IPS-20b (cell line): Measurements from ENCODE around the gene SOX9.
"Not testable (repeated sequence)": the region's sequence is repeated elsewhere in the genome, so short reads cannot be mapped to it uniquely, and the experiment has no call there.

Experiments used
- H3K27ac ChIP-seq: one replicate; pipeline ENCODE4 v1.5.1; 2013; ENCODE audit warnings: low read length
- H3K27me3 ChIP-seq: 2 replicates; pipeline ENCODE4 v1.6.1; 2013; ENCODE audit warnings: mild to moderate bottlenecking, low read length, inconsistent platforms; ENCODE audit not compliant: insufficient read depth
- H3K36me3 ChIP-seq: 2 replicates; pipeline ENCODE4 v1.6.1; 2013; ENCODE audit warnings: low read depth, mild to moderate bottlenecking, inconsistent platforms, low read length, moderate library complexity; ENCODE audit not compliant: insufficient read depth
- H3K4me1 ChIP-seq: 2 replicates; pipeline ENCODE4 v1.6.1; 2013; ENCODE audit warnings: mild to moderate bottlenecking, control low read depth, inconsistent platforms, low read length, moderate library complexity; ENCODE audit not compliant: insufficient read depth
- H3K4me3 ChIP-seq: 2 replicates; pipeline ENCODE4 v1.5.1; 2013; ENCODE audit warnings: mild to moderate bottlenecking, low read length, inconsistent platforms
- H3K9ac ChIP-seq: 2 replicates; pipeline ENCODE4 v1.6.1; 2013; ENCODE audit warnings: low read depth, mild to moderate bottlenecking, inconsistent platforms, low read length, moderate library complexity
- H3K9me3 ChIP-seq: 2 replicates; pipeline ENCODE4 v1.6.1; 2013; ENCODE audit warnings: mild to moderate bottlenecking, low read depth, low read length, inconsistent platforms; ENCODE audit not compliant: insufficient read depth

The SOX9 gene

DNA sequence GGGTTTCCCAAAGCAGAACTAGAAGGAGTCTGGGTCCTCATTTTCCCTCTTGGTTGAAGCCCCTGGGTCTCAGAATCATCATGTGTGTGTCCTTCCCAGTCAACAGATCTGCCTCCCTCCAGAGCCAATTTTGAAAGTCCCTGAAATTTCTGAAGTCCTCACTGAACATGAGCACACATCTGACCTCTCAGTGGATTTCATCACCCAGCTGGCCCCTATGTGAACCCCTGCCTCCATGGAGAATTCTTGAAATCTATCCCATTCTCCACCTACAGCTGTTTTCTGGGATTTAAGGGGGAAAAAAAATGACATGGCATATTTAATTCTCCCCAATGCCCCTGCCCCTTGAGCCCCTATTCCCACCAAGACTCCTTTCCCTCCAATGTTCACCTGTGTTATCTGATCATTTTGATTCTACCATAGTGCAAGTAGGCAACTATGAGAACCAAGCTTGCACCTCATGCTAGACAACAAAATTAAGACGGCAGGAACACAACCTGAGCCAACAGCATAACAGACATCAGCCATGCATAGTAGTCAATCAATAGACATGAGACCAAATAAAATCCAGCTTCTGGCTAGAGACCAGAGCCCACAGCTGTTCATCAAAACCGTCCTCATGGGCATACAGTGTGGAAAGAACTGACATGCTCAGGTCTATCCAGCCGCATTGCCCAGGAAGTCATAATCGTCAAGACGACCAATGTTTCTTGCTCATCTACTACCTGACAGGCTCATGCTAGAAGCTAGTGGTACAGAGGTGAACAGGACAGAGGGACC lies 14.9 kb downstream of the SOX9 start:
- Histone ChIP-seq H3K9ac (no peak overlapping the region), H3K9me3 (no peaks in the 10 kb centered on the region), H3K4me1 (peaks cover 11% of the 10 kb centered on the region; the same call in 1 of the 2 replicates), H3K27me3 (no peaks in the 10 kb centered on the region), H3K36me3 (no peaks in the 10 kb centered on the region), H3K27ac (no peak overlapping the region), H3K4me3 (no peak overlapping the region)

DNA sequence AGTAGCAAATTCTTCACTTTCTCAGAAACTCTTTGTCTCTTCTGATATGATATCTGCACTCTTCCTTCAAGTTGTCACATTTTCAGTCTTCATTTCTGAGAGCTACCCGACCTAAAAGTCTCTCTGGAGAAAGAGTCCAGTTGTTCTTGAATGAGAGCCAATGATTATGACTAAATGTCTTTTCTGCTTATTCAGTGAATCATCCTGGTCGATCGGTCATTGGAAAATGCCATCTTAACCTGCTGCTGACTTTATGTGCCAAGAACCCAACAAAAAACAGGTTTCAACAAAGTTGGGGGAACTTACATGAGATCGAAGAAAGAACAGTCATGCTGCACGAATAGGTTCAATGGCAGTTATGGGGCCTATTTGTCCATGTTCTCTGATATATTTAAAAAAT lies 15.9 kb downstream of the SOX9 start:
- Histone ChIP-seq H3K27ac (no peak overlapping the region), H3K27me3 (no peaks in the 10 kb centered on the region), H3K36me3 (no peaks in the 10 kb centered on the region), H3K9ac (no peak overlapping the region), H3K4me3 (no peak overlapping the region), H3K4me1 (peaks cover 11% of the 10 kb centered on the region; the same call in 1 of the 2 replicates), H3K9me3 (no peaks in the 10 kb centered on the region)

DNA sequence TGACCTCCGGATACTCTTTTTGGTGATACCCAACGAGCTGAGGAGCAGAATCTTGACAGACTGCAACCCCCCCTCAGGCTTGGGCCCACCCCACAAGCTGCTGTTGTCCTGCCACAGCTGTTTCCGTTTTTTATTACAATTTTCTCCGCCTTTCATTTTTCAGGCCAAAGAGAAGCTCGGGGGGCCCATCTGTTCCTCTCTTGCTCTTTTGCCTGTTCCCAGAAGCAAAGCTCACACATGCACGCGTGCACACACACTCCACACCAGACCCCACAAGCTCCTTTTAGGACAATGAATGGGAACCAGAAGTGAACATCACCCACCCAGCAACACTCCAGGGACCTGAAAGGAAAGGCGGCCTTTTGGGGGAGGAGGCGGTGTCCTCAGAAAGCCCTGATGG lies 16.3 kb downstream of the SOX9 start:
- peaks cover 11% of the 10 kb centered on the region; the same call in 1 of the 2 replicates for H3K4me1 ChIP-seq
- H3K27me3 ChIP-seq = no peaks in the 10 kb centered on the region
- H3K9ac ChIP-seq = no peak overlapping the region
- no peak overlapping the region for H3K4me3 ChIP-seq
- no peaks in the 10 kb centered on the region for H3K9me3 ChIP-seq
- H3K27ac ChIP-seq = no peak overlapping the region
- H3K36me3 ChIP-seq = no peaks in the 10 kb centered on the region

DNA sequence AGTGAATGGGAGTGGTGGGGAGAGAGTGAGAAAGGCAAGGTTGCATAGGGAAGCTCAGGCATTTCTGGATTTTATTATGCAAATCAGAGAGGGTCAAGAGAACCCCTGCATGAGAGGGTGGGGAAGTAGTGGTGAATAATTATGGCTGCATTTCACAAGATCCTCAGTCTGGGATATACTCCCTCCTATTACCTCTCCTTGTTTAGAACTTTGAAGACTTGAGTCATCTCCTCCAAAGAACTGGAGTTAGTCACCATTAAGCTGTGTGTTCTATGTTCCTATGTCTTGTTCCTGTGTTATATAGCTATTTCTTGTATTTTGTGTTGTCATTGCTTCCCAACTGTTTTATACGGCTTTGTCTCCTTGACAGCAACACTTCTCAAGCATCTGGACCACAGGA lies 18.4 kb downstream of the SOX9 start:
- no peaks in the 10 kb centered on the region for H3K9me3 ChIP-seq

DNA sequence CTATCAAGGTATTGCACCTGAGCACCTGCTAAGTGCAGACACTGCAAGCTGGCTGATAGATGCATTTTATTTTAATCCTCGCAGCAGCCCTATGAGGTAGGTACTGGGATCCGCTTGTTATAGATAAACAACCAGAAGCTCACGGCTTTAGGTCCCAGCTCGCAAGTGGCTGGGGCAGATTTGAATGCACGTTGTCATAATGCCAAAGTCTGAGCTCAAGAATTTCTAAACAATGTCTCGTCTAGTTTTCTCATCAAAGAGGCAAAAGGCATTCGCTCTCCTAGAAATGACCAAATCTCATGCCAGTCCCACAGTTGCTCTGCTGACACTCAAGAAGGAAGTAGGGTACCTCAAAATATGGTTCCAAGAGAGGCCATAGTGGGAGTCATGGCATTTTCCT lies 20.5 kb downstream of the SOX9 start:
- Histone ChIP-seq H3K9ac (no peak overlapping the region), H3K36me3 (no peaks in the 10 kb centered on the region), H3K9me3 (no peaks in the 10 kb centered on the region), H3K27ac (no peak overlapping the region), H3K4me3 (no peak overlapping the region), H3K4me1 (0 out of 2 replicates have a peak, but pooled peaks cover 5% of the 10 kb centered on the region), H3K27me3 (no peaks in the 10 kb centered on the region)

More for the DNA sequence above, 18.4 kb downstream of the SOX9 start:
- no peak overlapping the region for H3K4me3 ChIP-seq
- no peak overlapping the region for H3K27ac ChIP-seq
- H3K4me1 ChIP-seq = peaks cover 11% of the 10 kb centered on the region; the same call in 1 of the 2 replicates
- H3K36me3 ChIP-seq = no peaks in the 10 kb centered on the region
- no peak overlapping the region for H3K9ac ChIP-seq
- H3K27me3 ChIP-seq = no peaks in the 10 kb centered on the region

DNA sequence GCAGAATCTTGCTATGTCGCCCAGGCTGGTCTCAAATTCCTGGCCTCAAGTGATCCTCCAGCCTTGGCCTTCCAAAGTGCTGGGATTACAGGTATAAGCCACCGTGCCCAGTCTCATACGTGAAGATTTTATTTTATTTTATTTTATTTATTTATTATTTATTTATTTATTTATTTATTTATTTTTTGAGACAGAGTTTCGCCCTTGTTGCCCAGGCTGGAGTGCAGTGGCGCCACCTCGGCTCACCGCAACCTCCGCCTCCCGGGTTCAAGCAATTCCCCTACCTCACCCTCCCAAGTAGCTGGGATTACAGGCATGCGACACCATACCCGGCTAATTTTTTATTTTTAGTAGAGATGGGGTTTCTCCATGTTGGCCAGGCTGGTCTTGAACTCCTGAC lies 21.3 kb downstream of the SOX9 start:
- H3K36me3 ChIP-seq, H3K9me3 ChIP-seq, H3K4me1 ChIP-seq, H3K4me3 ChIP-seq, H3K27ac ChIP-seq, H3K27me3 ChIP-seq, H3K9ac ChIP-seq: not testable (repeated sequence)

DNA sequence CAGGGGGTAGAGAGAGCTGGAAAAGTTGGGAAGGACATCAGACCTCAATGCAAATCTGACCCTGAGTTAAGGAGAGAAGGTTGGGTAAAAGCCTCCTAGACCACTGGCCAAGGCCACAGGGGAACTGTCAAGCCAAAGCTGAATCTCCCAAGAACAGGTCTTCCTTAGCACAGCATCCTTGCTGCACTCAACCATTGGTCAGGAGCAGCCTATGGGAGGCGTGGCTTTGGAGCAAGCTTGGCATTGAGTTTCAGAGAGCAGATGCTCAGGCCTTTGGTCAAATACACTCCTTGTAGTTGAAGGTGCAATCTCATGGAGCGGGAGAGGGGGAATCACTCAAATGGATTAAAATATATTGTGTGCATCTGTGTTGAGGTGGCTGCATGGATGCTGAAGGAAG lies 21.8 kb downstream of the SOX9 start:
- Histone ChIP-seq H3K9me3 (no peaks in the 10 kb centered on the region), H3K27ac (no peak overlapping the region), H3K4me1 (0 out of 2 replicates have a peak, but pooled peaks cover 5% of the 10 kb centered on the region), H3K36me3 (no peaks in the 10 kb centered on the region), H3K27me3 (no peaks in the 10 kb centered on the region), H3K4me3 (no peak overlapping the region), H3K9ac (no peak overlapping the region)

DNA sequence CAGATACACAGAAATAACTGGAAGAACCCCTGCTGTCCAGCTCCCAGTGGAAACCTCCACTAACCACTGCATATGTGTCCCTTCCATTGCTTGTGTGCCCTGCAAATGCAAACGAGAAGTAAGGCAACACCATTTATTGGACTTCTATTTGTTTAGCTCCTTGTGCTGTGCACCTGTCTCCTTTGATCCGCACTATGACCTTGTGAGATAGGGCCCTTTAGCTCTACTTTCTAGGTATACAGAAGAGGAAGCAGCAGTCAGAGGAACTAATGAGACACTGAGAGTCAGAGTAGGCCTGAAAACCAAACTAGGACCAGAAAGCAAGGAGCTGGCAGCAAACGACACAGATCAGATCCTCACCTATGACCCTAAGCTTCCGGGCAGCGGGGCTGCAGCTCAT lies 22.4 kb downstream of the SOX9 start:
- H3K9ac ChIP-seq = no peak overlapping the region
- H3K36me3 ChIP-seq = no peaks in the 10 kb centered on the region
- no peak overlapping the region for H3K27ac ChIP-seq
- H3K27me3 ChIP-seq = no peaks in the 10 kb centered on the region
- H3K4me3 ChIP-seq = no peak overlapping the region
- no peaks in the 10 kb centered on the region for H3K9me3 ChIP-seq
- 0 out of 2 replicates have a peak, but pooled peaks cover 5% of the 10 kb centered on the region for H3K4me1 ChIP-seq

DNA sequence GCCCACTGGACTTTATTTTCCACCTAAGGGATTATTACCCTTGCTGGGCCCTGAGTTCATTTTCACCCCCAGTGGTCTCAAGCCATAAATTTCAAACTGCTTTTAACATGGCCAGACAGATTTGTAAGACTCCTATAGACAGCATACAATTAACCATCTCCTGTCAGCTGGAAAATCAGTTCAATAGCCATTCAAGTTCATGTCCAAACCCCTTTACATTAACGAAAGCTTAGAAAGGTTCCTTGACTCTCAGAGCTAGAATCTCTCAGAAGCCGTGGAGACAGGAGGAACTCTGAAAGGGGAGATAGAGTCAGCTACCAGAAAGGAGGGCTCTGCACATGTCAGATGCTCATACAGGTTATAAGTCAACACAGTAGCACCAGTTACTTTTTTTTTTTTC lies 23.3 kb downstream of the SOX9 start:
- no peak overlapping the region for H3K9ac ChIP-seq
- H3K4me1 ChIP-seq = 0 out of 2 replicates have a peak, but pooled peaks cover 5% of the 10 kb centered on the region
- H3K9me3 ChIP-seq = no peaks in the 10 kb centered on the region
- no peaks in the 10 kb centered on the region for H3K27me3 ChIP-seq
- H3K36me3 ChIP-seq = no peaks in the 10 kb centered on the region
- H3K4me3 ChIP-seq = no peak overlapping the region
- H3K27ac ChIP-seq = no peak overlapping the region

DNA sequence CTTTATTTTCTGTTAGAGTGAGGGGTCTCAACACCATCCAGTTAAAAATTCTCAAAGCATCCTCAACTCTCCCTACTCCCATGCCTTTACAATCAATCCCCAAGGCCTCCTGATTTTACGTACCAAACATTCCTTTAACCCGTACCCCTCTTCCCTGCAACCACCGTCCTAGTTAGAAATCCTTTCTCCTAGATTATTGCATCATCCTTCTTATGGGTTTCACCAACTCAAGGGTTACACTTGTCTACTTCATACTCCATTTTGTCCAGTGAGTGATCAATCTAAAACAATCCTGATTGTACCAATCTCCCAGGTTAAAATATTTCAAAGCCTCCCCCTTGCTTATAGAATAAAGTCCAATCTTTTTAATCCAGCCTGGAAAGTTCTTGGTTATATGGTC lies 24.7 kb downstream of the SOX9 start:
- no peaks in the 10 kb centered on the region for H3K27me3 ChIP-seq
- no peaks in the 10 kb centered on the region for H3K9me3 ChIP-seq
- H3K9ac ChIP-seq = no peak overlapping the region
- no peak overlapping the region for H3K4me3 ChIP-seq
- no peak overlapping the region for H3K27ac ChIP-seq
- no peaks in the 10 kb centered on the region for H3K36me3 ChIP-seq
- peaks cover 5% of the 10 kb centered on the region; the same call in 1 of the 2 replicates for H3K4me1 ChIP-seq

DNA sequence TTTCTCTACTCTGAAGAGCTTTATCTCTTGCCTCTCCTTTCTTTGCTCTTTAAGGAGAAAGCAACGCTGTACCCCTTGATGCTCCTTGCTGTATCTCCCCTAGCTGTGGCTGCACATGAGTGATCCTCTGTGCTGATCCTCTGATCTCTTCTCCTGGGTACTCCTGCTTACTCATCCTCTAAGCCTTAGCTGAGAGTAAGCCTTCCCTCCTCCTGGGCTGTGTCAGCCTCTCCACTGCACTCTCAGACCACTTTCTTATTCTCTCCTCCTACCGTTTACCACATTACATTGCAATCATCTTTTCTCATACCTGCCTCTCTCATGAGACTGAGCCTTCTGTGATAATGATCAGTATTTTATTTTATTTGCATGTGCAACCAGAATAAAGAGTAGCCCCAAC lies 25.1 kb downstream of the SOX9 start:
- H3K9me3 ChIP-seq = no peaks in the 10 kb centered on the region
- no peak overlapping the region for H3K9ac ChIP-seq
- peaks cover 6% of the 10 kb centered on the region; the same call in 1 of the 2 replicates for H3K4me1 ChIP-seq
- no peaks in the 10 kb centered on the region for H3K36me3 ChIP-seq
- no peak overlapping the region for H3K4me3 ChIP-seq
- H3K27me3 ChIP-seq = no peaks in the 10 kb centered on the region
- no peak overlapping the region for H3K27ac ChIP-seq

DNA sequence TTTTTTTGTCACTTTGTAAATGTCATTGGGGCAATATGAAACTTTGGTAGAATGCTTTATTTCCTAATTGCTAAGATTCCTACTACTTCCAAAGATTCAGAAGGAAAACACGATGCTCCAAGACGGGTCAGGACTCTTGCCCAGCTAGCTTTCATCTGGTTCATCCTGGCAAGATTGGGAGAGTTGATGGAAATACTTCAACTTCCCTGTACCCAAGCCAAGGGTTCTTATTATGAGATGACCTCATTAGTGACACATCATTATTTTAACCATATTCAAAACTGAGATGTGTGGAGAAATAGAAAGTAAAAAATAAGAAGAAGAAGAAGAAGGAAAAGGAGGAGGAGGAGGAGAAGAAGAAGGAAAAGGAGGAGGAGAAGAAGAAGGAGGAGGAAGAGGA lies 25.6 kb downstream of the SOX9 start:
- Histone ChIP-seq H3K4me1 (peaks cover 9% of the 10 kb centered on the region; the same call in 1 of the 2 replicates), H3K27ac (no peak overlapping the region), H3K9ac (no peak overlapping the region), H3K36me3 (no peaks in the 10 kb centered on the region), H3K27me3 (no peaks in the 10 kb centered on the region), H3K9me3 (no peaks in the 10 kb centered on the region), H3K4me3 (no peak overlapping the region)
